Skeletal muscle satellite cell (primary cell): ENCODE data around the gene ASTN1.

ENCODE experiments used
- H3K27me3 ChIP-seq: 2 replicates; pipeline ENCODE4 v1.7.0; 2013; ENCODE audit warnings: low read length; ENCODE audit not compliant: control insufficient read depth, insufficient read depth
- H3K36me3 ChIP-seq: 2 replicates; pipeline ENCODE4 v1.7.0; 2013; ENCODE audit warnings: mild to moderate bottlenecking, control low read depth, low read length; ENCODE audit not compliant: insufficient read depth
- H3K4me1 ChIP-seq: 2 replicates; pipeline ENCODE4 v1.7.0; 2013; ENCODE audit warnings: low read length; ENCODE audit not compliant: control insufficient read depth, insufficient read depth
- H3K4me2 ChIP-seq: 2 replicates; pipeline ENCODE4 v1.7.0; 2013; ENCODE audit warnings: mild to moderate bottlenecking, low read length
- H3K4me3 ChIP-seq: 2 replicates; pipeline ENCODE4 v1.7.0; 2013; ENCODE audit warnings: low read length
- H3K9ac ChIP-seq: 2 replicates; pipeline ENCODE4 v1.7.0; 2013; ENCODE audit warnings: mild to moderate bottlenecking, low read depth, low read length, moderate library complexity
- H3K9me3 ChIP-seq: replicated peaks from 2 replicates; pipeline ENCODE4 v1.7.0; 2013; ENCODE audit warnings: mild to moderate bottlenecking, control low read depth, low read length

ASTN1 gene

DNA sequence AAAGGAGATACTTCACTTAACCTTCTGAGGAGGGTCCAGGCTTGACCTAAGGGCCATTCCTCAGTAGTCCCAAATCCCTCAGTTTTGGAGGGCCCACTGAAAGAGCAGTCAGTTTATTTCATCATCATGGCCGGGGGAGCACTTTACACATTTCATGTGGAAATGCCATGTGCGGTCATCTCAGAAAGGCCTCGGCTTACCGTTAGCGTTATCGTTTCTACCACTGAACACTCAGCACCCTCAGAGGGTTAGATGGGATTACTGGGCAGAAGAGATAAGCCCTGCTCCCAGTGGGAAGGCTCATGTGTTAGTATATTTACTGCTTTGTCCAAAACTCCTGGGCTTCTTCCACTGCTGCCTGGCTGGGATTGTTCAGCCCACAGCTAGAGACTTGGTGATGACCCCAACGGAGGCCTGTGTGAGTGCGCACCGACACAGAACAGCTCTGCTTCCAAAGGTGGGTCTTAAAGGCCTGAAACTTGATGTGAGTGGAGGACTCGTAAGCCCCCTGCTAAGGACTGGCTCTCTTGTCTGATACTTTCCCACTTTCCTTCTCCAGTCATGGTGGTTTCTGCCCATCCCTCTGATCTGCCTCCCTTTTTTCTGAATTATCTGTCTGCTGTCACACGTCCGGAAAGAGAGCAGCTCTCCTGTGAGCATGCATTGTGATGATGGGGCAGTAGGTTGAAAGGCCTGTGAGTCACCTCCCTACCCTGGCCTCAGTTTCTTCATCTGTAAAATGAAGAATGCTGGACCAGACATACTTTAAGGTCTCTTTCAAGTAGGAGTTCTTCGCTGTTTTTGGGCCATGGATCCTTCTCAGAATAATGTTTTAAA lies 284.5 kb downstream of the ASTN1 start:
- Histone ChIP-seq H3K9me3 (no peaks in the 10 kb centered on the region), H3K4me2 (no peak overlapping the region), H3K4me1 (no peaks in the 10 kb centered on the region), H3K4me3 (no peak overlapping the region), H3K9ac (no peak overlapping the region), H3K36me3 (no peaks in the 10 kb centered on the region), H3K27me3 (peaks cover 4% of the 10 kb centered on the region)

DNA sequence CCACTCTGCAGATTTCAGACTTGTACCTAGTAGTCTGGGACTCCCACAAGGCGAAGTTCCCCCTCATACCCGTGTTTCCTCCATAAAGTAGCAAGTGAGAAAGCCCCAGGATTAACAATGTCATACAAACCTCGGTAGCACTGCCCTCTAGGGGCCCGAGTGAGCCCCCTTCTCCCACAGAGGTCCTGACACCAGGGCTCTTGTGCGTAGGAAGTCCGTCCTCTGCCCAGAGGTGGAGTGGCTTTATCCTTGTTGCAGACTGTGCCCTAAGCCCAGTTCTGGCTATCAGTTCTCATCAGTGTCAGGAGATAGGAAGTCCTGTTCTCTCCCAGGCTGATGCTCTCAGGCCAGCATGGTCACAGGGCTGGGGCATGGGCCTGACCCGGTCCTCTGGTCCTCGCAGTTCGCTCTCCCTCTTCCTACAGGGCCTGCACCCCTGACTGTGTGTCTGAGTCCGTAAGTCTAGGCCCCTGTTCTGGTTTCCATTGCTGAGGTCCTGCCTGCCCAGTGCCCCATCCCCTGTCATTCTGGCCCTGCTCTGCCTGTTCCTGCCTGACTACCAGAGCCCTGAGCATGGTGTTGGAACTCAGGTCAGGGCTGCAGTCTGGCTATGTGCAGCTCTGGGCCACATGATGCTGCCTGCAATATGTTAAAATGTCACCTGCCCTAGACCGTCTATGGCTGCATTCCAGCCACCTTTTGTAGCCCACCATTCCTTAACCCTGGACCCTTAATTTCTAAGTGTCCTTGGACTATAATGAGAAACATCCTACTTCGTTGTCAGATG lies 285.6 kb downstream of the ASTN1 start:
- H3K4me1 ChIP-seq: no peaks in the 10 kb centered on the region

DNA sequence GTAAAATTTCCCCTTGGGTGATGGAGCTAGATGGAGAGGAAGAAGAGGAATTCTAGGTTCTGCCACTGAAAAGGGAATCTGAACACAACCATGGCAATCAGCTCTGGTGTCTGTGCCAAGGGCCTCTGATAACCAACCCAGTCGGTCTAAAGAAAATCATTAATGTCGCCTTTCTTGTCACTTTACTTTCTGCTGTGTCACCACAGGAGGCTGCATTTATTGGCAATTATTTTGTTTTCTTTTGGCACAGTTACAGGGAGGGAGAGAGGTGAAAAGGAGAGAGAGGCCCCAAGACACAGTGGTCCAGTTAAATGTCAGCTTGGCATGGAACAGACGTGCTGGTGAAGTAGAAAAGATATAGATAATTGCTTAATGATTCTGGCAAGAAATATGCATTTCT lies 287.0 kb downstream of the ASTN1 start:
- H3K4me1 ChIP-seq: no peaks in the 10 kb centered on the region
- no peaks in the 10 kb centered on the region for H3K36me3 ChIP-seq
- peaks cover 9% of the 10 kb centered on the region for H3K27me3 ChIP-seq
- no peak overlapping the region for H3K9ac ChIP-seq
- no peak overlapping the region for H3K4me2 ChIP-seq
- H3K9me3 ChIP-seq: no peaks in the 10 kb centered on the region
- H3K4me3 ChIP-seq: no peak overlapping the region

More for the DNA sequence above, 285.6 kb downstream of the ASTN1 start:
- H3K4me3 ChIP-seq: no peak overlapping the region
- H3K9ac ChIP-seq: no peak overlapping the region
- no peaks in the 10 kb centered on the region for H3K9me3 ChIP-seq
- no peak overlapping the region for H3K4me2 ChIP-seq
- no peaks in the 10 kb centered on the region for H3K36me3 ChIP-seq
- H3K27me3 ChIP-seq: peaks cover 4% of the 10 kb centered on the region

DNA sequence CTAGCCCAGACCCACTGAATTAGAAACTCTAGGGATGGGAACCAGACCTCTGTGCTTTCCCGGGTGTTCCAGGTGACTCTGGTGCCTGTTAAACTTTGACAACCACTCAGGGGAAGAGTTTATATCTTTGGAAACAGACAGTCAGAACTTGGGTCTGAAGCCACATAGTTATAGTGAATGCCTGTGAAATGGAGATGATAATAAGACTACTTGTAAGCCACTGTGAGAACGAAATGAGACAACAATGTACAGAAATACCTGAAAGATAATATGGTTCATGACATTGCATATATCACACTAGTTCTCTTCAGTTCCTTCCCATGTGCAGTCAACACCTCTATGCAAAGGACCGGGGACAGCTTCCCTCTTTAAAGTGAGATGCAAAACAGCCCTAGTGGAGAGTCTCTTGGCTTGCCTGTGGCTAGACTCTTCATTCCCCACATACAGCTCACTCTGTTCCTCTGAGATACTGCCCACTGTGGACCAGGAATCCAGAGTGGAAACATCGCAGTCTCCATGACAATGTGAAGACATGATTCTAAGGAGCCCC lies 287.5 kb downstream of the ASTN1 start:
- H3K27me3 ChIP-seq: peaks cover 9% of the 10 kb centered on the region
- no peak overlapping the region for H3K4me2 ChIP-seq
- H3K9me3 ChIP-seq: no peaks in the 10 kb centered on the region
- no peaks in the 10 kb centered on the region for H3K36me3 ChIP-seq
- H3K9ac ChIP-seq: no peak overlapping the region
- no peak overlapping the region for H3K4me3 ChIP-seq
- no peaks in the 10 kb centered on the region for H3K4me1 ChIP-seq

DNA sequence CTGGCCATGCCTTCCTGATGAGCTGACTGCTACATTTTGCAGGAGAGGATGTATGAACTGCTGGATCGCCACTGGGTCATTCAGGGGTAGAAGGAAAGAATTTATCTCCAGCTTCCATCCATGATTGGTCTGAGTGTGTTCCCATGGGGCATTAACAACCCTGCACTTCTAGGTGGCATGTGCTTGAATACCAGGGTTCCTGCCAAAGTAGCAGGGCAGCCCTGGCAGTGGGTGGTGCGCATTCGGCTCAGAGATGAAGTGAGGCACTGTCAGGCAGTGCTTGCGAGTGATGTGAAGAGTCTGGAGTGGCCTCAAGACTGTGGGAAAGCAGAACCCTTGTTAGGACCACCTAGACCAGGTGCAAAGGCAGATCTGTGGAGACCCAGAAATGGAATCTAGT lies 294.9 kb downstream of the ASTN1 start:
- Histone ChIP-seq H3K4me1 (no peaks in the 10 kb centered on the region), H3K4me2 (no peak overlapping the region), H3K36me3 (no peaks in the 10 kb centered on the region)

DNA sequence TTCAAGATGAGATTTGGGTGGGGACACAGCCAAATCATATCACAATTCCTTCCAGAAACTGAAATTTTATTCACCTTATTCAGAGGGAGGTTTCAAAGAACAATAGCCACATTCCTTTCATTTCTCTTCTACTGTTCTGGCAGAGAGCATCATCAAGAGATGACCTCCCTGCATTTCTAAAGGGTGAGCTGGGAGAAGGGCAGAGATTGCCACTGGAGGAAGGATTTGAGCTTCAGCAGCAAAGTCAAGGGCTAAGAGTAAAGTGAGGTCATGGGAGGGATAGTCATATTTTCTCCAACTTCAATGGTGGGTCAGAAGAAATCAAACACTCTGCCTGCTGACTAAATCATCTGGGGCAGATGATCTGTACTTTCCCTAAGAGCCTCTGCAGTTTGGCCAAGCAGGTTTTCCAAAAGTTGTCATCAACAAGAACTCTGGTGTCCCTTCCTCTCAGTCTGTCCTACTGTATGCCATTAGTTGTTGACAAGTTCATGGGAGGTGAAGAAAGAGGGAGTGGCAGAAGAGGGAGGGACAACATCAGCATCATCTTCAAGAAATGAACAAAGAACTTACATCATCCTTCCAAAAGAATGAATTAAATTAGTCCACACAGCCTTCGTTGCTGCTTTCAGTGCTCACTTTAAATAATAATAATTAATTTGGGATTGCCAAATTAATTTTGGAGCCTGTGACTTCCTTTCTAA lies 298.3 kb downstream of the ASTN1 start:
- H3K4me2 ChIP-seq: no peak overlapping the region
- H3K9ac ChIP-seq: no peak overlapping the region
- H3K4me1 ChIP-seq: no peaks in the 10 kb centered on the region
- H3K36me3 ChIP-seq: no peaks in the 10 kb centered on the region
- no peaks in the 10 kb centered on the region for H3K9me3 ChIP-seq
- H3K4me3 ChIP-seq: no peak overlapping the region
- peaks cover 3% of the 10 kb centered on the region for H3K27me3 ChIP-seq

More for the DNA sequence above, 294.9 kb downstream of the ASTN1 start:
- H3K9ac ChIP-seq: no peak overlapping the region
- H3K4me3 ChIP-seq: no peak overlapping the region
- H3K9me3 ChIP-seq: no peaks in the 10 kb centered on the region
- H3K27me3 ChIP-seq: peaks cover 8% of the 10 kb centered on the region

DNA sequence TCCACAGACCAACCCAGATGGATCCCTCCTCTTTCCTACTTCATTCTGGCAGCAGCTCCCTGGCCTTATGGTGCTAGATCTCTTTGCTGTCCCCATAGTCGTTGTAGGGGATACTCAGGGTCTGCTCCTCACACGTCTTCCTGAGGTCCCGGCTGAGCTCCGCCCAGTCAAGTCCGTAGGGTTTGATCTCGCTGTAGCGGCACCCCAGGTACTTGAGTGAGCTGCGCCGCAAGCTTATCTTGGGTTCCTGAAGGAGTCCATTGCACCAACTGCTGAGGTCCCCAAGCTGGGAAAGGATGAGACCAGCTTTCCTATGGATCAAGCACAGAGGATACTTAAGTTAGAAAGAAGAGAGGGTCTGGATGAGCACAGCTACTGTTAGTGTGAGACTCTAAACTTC lies 300.3 kb downstream of the ASTN1 start:
- Histone ChIP-seq H3K27me3 (no peaks in the 10 kb centered on the region), H3K4me2 (no peak overlapping the region), H3K9me3 (no peaks in the 10 kb centered on the region), H3K36me3 (no peaks in the 10 kb centered on the region), H3K4me1 (no peaks in the 10 kb centered on the region), H3K9ac (no peak overlapping the region), H3K4me3 (no peak overlapping the region)

DNA sequence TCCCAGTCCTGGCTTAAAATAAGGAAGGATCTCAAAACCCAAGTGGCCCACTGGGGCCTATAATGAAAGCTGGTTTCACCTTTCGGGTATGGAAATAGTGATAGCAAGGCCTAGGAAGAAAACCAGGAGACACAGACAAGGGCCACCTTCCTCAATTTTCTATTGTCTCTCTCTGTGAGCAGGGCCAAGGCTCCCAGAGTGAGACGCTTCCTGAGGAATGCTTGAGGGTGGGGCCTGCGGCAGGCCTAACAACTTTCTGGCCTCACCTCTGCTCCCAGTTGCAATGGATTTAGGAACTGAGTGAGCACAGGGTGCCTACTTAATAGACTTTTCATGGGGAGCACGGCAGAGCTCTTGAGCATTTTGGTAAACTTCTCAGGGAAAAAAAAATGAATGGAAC lies 300.9 kb downstream of the ASTN1 start:
- Histone ChIP-seq H3K9ac (no peak overlapping the region), H3K36me3 (no peaks in the 10 kb centered on the region), H3K4me2 (no peak overlapping the region), H3K4me3 (no peak overlapping the region), H3K9me3 (no peaks in the 10 kb centered on the region), H3K4me1 (no peaks in the 10 kb centered on the region), H3K27me3 (peaks cover under 1% of the 10 kb centered on the region)

DNA sequence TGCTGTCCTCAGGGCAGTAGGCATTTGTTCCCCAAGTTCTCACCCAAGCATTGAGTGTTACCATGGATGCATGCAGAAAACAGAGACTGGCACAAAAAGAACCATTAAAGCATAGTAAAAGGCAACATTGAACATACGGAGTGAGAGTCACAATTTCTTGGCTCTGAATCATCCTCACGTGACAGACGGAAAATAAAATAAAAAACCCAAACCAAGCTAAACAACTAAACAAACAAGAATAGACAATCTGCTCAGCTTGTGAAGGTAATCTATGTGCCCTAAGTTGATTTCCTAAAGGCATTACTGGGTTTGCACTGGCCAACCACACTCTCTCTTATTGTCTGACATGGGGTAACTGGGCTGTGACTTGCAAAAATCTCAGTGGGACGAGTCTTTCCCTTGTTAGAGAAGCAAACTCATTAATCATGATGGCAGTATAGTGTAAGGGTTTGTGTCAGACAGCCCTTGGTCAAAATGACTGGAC lies 306.0 kb downstream of the ASTN1 start:
- Histone ChIP-seq H3K9ac (no peak overlapping the region), H3K4me2 (no peak overlapping the region), H3K4me3 (no peak overlapping the region), H3K9me3 (no peaks in the 10 kb centered on the region), H3K27me3 (peaks cover 4% of the 10 kb centered on the region), H3K4me1 (no peaks in the 10 kb centered on the region), H3K36me3 (no peaks in the 10 kb centered on the region)

DNA sequence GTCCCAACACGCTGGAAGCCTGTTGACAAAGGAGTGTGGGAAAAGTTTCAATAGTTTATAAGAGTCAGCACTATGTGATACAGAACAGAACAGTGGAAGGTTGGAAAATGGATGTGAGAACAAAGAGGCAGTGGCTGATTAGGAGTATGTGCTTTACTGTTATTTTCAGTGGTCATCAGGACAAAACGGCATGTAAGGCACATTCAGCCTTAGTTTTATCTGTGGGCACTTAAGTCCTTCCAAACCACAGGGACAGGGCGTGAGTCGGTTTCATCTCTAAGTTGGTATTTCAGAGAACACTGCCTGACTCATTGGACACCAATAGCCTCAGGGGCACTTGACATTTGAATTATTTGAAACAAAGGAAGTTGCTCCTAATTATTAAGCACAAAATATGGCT lies 306.9 kb downstream of the ASTN1 start:
- Histone ChIP-seq H3K9me3 (no peaks in the 10 kb centered on the region), H3K9ac (no peak overlapping the region), H3K4me2 (no peak overlapping the region), H3K27me3 (peaks cover 4% of the 10 kb centered on the region), H3K4me1 (no peaks in the 10 kb centered on the region), H3K4me3 (no peak overlapping the region), H3K36me3 (no peaks in the 10 kb centered on the region)
